KBM-7 (cell line): ENCODE data around the gene CHKA.
A peak's percentile ranks its signal among the peaks of the same experiment; 100 is the strongest.

Experiments used
- DNase-seq: peaks from one replicate; pipeline ENCODE4 v3.0.0-alpha.2; 2015
- in situ Hi-C: fragments of 300-500 bp; cut with MboI; formaldehyde crosslinking; loops from 2 replicates; pipeline ENCODE4 v1.14.3; 2020; ENCODE audit warnings: low sequenced_read_pairs, low pct_unique_long_range_greater_than_20kb, mixed read lengths

The CHKA gene

DNA sequence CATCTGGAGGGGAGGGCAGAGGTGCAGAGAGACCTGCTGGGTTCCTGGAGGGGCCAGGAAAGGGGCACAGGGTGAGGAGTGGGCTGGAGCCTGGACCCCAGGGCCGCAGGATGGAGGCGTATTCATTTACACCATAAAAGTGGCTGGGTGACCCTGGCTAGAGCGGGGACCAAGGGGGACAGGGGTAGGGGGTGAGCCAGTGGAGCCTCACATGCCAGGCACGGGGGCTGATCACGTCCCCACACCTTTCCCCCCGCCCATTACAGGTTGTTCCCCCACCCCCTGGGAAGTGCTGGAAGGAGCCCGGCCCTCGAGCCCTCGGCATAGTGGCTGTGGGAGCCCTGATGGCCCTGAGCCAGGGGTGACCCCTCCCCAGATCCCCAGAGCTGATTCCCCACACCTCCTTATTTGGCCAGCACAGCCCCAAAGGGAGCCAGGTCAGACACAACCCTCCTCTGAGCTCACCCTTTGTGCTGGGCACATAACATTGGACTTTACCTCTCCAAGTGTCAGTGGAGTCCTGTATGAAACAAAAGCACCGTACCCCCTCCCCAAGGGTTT lies 81.6 kb downstream of the CHKA start:
- no peak for DNase-seq
- in situ Hi-C loops = no loop called here

DNA sequence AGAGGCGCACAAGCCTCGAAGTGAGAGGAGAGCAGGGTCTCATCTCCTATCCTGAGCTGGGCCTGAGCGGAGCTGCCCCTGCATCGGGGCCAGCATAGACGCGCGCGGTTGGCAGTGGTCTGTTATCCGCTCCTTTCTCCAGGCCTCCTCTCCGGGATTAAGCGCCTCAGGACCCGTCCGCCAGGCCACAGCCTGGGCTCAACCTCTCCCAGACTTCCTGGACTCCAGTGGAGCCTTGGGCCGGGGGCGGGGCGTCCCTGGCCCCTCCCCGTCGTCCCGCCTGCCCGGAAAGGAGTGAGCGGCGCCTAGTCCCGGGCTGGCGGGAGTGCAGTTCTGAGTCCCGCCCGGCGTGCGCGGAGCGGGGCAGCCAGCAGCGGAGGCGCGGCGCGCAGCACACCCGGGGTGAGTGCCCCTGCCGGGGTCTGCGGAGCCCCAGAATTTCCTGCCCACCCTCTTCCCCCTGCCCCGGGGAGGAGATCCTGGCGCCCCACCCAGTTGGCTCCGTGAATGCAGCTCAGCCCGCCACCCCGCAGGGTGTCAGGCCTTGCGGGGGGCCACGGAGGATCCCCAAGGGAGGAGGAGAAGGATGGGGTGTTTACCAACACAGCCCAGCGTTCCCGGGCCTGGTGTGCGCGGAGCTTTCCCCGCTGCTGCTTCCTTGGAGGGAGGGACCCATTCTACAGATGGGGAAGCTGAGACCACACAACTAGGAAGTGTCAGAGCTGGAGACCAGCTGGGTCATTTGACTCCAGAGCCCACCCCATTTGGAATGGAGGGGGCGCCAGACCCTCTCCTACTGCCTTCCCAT lies 82.3 kb downstream of the CHKA start, which contains the start of gene TCIRG1:
Gene TCIRG1, plus strand, starts transcription at position 308 of the 808 bp plus-strand sequence. CDS start 2,247 bp downstream, outside the sequence.
- in situ Hi-C loops = no loop called here
- peak; percentile 80 for DNase-seq

DNA sequence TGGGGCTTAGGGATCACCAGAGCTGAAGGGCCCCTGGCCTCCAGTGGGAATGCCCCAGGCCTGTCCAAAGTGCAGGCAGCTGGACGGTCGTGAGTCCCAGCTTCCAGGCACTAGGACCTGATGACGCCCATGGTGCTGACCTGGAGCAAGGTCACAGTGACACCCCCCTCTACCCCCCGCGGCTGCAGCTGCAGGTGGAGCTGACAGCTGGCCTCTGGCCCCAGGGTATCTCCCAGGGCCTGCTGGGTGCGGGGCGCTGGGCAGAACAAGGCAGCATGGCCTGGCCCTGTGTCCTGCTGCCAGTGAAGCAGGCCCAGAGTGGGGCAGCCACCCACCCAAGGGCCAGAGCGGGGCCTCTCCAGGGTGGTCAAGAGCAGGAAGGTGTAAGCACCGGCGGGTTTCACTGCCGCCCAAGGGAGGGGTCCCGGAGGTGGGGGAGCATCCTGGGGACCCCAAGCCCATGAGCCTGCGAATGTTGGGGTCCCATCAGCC lies 82.9 kb downstream of the CHKA start:
- no peak for DNase-seq
- in situ Hi-C loops = no loop called here

DNA sequence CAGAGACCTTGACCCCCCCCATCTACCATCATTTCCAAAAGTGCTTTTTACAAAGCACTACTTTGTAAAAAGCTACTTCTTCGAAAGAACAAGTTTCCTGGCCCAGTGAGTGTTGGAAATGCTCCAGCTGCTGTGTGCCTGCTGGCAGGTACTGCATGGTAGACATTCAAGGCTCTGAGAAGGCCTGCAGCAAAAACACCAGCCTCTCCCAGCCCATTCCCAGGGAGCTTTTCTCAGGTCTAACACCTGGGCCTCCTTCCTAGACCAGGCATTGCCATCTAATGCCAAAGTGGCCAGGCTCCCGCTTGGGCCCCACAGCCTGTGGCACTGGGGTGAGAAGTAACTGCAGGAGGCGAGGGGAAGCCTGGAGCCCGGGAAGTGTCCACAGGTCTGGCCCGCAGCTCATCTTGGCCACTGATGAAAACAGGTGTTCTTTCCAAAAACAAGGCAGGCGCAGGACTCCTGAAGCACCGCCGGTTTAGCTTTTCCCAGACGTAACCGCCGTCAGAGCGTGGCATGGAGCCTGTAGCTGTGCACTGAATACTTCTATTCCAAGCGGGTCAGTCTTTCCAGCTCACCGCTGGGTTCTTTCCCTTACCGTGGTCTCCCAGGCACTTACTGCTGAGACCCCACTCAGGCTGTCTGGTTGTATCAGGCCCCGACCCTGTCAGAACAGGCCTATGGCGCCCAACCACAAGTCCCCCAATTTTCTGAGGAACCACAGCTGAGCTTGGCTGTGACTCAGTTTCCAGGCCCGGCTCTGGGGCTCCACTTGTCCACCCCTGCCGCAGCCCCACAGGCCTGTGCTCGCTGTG lies 83.6 kb downstream of the CHKA start:
- in situ Hi-C loops = no loop called here
- no peak for DNase-seq

DNA sequence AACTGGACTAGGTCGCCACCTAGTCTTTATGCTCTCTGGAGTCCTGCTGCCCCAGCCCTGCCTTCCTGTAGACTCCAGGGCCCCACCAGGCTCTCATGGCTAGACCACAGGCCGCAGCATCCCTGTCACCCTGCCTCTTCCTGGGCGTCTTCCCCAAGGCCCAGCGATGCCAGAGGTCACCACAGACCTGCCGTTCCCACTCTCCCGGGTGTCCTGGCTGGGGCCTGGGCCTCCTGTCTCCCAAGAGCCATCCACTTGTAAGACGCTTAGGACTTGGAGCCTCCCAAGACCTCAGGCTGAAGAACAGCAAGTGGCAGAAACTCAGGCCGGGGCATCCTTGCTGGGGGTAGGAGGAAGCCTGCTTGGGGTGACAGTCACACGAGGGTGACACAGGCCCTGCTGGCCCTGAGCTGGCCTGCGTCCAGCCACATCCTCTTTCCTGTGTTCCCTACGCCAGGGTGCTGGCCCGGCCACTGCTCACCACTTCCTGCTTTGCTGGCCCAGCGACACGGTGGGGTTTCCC lies 84.4 kb downstream of the CHKA start:
- peak; percentile 61 for DNase-seq
- in situ Hi-C loops = no loop called here

DNA sequence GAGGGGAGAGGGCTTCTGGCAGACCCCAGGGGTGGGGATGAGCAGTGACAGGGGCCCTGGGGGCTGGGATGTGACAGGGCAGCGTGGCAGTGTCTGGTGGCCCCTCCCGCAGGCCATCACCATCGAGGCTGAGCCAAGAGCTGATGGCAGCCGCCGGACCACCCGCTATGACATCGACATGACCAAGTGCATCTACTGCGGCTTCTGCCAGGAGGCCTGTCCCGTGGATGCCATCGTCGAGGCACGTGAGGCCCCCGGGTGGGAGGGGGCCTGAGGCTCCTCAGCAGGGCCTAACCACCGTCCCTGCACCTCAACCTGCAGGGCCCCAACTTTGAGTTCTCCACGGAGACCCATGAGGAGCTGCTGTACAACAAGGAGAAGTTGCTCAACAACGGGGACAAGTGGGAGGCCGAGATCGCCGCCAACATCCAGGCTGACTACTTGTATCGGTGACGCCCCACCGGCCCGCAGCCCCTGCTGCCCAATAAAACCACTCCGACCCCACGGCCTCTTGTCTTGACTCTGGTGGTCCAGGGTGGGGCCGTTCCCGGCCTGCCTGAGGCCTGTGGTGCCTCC lies 85.0 kb downstream of the CHKA start:
- in situ Hi-C loops = no loop called here
- peak; percentile 34 for DNase-seq

DNA sequence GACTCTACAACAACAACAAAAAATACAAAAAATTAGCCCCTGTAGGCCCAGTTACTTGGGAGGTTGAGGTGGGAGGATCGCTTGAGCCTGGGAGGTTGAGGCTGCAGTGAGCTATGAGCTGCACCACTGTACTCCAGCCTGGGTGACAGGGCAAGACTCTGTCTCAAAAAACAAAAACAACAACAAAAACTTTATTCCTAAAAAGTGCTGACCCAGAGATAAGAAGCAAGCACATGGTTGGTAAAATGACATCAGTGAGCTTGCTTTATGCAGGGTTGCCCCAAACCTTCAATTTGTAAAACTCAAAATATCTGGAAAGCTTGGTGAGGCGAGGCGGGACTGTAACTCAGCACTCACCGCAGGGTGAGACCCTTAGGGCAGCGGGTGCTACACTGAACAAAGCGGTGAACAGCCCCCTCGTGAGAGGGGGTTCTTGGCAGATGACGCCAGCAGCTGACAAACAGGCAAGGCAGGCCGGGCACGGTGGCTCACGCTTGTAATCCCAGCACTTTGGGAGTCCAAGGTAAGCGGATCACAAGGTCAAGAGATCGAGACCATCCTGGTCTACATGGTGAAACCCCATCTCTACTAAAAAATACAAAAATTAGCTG lies 85.8 kb downstream of the CHKA start:
- in situ Hi-C loops = no loop called here
- DNase-seq = no peak

DNA sequence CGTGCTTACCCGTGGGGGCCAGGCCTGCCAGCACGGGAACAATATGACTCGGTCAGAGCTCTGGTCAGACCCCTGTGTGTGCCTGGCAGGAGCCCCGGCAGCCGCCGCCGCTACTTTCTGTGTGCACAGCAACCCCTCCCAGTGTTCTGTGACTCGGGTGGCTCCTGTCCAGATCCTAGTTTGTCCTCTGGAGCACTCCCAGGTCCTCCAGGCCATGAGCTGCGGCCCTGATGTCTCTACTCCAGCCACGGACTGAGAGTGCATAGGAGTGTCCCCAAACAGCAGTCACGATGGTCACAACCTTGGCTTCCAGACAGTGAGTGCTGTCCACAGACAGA lies 87.5 kb downstream of the CHKA start:
- DNase-seq = no peak
- in situ Hi-C loops = no loop called here

DNA sequence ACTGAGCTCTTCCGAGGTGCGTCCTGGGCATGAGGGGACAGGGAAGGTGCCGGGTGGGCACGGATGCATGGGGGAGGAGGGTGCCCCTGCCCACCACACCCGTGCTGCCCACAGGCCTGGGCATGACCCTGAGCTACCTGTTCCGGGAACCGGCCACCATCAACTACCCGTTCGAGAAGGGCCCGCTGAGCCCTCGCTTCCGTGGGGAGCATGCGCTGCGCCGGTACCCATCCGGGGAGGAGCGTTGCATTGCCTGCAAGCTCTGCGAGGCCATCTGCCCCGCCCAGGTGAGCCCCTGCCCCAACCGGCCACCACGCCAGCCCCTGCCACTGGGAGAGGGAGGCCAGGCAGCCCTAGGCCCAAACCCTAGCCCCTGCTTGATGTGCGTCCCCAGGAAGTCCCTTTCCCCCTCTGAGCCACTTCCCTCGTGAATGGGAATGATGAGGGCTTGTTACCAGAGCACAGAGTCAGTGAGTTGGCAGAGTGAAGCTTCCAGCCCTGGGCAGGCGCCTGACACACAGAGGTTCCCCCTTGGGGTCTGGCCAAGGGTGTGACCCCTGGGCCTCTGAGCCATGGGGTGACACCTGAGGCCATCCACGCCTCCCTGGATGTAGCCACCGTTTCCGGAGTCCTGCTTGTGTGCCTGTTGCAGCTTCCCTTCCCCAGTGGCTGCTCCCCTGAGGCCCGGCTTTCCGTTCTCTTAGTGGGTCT lies 88.0 kb downstream of the CHKA start:
- no peak for DNase-seq
- in situ Hi-C loops = no loop called here

DNA sequence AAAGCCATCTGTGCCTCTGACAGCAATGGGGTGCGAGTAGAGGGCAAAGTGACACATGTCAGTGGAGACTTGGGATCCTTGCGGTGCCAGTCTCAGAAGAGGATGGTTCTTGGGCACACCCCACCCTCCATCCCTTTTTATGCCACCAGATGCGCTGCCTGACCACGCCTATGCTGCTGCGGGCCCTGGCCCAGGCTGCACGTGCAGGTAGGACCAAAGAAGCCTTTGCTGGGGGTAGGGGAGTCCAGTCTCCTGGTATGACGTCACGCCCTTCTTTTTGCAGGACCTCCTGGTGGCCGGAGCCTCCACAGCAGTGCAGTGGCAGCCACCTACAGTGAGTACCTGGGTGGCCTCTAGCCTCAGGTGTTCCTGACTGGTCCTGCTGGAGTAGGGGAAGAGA lies 89.2 kb downstream of the CHKA start:
- in situ Hi-C loops = no loop called here
- no peak for DNase-seq

DNA sequence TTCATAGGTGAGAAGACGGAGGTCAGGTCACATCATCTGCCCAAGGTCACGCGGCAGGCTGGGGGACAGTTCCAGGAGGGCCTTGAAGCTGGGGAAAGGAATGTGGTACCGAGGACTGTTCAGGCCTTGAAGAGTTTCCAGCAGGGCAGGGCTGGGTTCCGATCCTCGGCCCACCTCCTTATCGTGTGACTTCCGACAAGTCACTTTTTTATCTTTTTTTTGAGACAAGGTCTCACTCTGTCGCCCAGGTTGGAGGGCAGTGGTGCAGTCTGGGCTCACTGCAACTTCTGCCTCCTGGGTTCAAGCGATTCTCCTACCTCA lies 90.1 kb downstream of the CHKA start:
- in situ Hi-C loops = no loop called here
- DNase-seq = no peak

DNA sequence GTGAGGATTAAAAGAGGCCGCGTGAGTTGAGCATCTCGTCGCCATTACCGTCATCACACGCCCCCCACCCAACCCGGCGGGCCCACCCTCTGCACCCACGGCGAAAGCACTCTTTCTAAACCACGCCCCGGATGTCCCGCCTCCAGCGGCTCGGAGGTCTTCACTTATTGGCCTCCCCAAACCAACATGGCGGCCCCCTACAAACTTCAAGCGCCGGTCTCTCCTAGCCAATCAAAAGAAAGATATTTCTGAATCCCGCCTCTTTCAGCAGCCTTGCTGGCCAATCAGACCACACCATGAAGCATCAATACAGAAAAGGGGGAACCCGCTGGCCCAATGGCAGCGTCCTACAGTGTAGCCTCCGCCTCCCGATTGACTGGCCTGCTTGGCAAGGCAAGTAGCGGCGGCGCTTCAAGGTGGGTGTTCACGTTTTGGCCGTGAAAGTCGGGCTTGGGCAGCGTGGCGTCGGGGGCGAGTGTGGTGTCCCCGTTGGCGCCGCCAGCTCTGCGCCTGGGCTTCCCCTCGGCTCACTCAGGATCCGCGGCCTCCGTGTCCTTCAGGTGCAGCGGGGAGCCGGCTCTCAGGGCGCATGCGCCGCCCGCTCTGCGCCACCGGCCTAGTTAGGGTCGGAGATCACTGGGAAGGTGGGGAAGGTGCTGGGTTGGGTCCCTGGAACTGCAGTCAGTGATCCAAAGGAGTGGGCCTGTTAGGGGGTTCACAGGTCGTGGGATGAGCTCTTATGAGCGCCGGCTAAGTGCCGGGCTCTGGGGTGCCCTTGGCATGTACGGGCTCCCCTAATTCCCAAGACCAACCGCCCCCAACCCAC lies 90.7 kb downstream of the CHKA start, which contains the start of gene NDUFS8:
Gene NDUFS8, plus strand, starts transcription at position 364 of the 826 bp plus-strand sequence. CDS start 1,471 bp downstream, outside the sequence.
- peak; percentile 100 for DNase-seq
- in situ Hi-C loops = no loop called here

DNA sequence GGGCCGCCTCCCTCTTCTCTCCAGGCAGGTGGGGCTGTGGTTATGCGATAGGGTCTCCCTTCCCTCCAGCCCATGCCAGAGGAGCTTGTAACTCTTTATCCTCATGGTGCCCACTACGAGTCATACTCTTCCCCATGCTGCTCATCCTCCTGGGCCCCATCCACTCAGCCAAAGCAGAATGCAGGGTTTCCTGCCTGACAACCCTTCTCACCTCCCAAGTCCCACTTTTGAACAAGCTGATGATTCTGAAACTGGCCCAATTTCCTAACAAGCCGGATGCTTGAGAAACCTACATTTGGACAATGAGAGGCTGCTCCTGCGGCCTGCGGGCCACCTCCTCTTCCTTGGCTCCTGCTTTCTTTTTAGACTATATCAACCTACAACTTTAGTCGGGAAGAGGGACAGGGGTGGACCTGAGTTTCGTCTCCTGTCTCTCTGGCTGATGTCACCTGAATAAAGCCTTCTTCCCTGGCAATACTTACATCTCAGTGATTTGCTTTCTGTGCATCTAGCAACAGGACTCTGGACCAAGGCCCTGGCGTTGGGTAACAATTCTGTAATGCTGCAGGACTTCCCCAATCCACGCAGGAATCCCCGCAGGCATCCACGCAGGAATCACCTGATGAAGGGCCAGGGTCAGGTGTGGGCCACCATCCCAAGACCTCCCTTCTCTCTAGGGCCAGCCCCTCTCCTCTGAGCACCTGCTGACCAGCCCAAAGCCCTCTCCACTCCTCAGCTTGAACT lies 92.2 kb downstream of the CHKA start:
- no peak for DNase-seq

DNA sequence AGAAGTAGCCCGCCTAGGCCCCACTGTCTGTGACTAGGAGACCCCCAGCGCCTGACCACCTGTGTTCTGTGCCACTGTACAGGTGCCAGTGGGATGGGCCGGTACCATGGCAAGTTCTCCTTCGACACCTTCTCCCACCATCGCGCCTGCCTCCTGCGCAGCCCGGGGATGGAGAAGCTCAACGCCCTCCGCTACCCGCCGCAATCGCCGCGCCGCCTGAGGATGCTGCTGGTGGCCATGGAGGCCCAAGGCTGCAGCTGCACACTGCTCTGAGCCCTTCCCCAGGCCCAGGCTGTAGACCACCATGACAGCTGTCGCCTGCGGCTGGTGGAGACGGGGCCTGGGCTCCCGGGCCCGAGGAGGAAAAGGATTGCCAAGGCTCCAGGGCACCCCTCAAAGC lies 93.5 kb downstream of the CHKA start:
- no peak for DNase-seq
- in situ Hi-C loops = no loop called here

More for the DNA sequence above, 92.2 kb downstream of the CHKA start:
- in situ Hi-C loops = no loop called here

DNA sequence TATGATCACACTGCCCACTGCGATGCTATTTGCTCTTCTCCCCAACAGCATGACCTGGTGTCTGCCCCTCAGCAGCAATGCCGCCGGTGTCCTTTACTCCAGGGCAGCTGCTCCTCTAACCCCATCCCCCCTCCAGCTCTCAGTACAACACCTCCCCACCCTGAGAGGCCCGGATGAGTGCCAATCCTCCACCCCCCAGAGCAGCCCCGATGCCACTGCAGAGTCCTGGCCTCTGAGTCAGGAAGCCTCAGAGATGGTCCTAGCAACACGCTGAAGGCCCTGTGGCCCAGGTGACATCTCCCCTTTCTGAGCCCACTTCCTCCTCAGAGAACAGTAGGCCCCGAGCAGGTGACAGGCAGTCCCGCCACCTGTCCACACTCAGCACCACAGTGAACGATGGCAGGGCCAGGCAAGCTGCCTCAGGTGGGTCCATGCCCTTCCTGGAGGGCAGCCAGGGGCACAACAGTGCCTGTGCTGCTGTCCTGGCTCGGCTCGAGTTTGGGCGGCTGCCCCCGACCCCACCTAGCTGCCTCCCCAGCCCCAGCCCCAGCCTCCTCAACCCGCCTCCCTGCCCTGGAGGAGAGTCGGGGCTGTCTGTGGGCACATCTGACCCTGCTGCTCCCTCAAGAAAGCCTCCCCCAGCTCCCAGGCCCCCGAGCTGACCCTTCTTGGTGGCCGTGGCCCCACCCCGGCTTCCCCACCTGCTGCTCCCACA lies 94.6 kb downstream of the CHKA start:
- in situ Hi-C loops = no loop called here
- DNase-seq = no peak

DNA sequence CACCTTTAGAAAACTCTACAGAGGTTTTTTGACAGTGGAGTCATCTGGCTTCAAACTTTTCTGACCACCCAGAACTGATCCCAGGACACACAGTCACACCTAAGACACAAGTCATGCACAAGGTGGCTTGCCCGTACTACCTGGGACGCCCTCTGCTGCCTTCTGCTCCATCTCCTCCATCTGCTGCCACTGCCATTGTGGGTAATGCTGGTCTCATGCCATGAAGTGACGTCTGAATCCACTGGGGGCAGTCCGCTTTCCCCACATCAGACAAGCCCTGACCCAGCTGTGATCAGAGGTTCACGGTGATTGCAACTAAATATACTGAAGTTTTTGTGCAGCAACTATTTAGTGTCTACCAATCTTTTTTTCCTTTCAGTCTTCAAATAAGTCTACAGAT lies 96.1 kb downstream of the CHKA start:
- in situ Hi-C loops = no loop called here
- DNase-seq = no peak
